Mesothelial cell of epicardium (in vitro differentiated cells): ENCODE results near the gene UPK1A. TPM values are rescaled to one million over a fixed set of nuclear protein-coding genes. Genes with fewer than 3 reads are reported as not detected.

Source experiments
- DNase-seq, 2 experiments: peaks; one replicate each; pipeline ENCODE4 v3.0.0; 2021; ENCODE audit warnings: low spot score in 2 of 2; ENCODE audit not compliant: unreplicated experiment in 2 of 2
- H3K27ac Mint-ChIP-seq: 2 replicates; pipeline ENCODE4 v1.8.0; 2021; ENCODE audit warnings: mixed read lengths
- H3K27me3 Mint-ChIP-seq: 2 replicates; pipeline ENCODE4 v1.8.0; 2021; ENCODE audit warnings: low read depth, mixed read lengths
- H3K36me3 Mint-ChIP-seq: 2 replicates; pipeline ENCODE4 v1.8.0; 2021; ENCODE audit warnings: mixed read lengths
- H3K4me1 Mint-ChIP-seq: 2 replicates; pipeline ENCODE4 v1.8.0; 2021; ENCODE audit warnings: mixed read lengths
- H3K4me3 Mint-ChIP-seq: 2 replicates; pipeline ENCODE4 v1.8.0; 2021; ENCODE audit warnings: mild to moderate bottlenecking, moderate library complexity, mixed read lengths
- H3K9me3 Mint-ChIP-seq: 2 replicates; pipeline ENCODE4 v1.8.0; 2021; ENCODE audit warnings: mixed read lengths
- total RNA-seq: library from RNA; stranded (reverse); gene quantifications from 3 replicates; pipeline ENCODE4 v1.2.1, GENCODE V29; 2021
- TF ChIP-seq, protein P1 (sequence below): fragments of 200-600 bp; sonication (generic); IDR thresholded peaks from one replicate; pipeline ENCODE4 v1.5.0; 2021; ENCODE audit warnings: antibody characterized with exemption; ENCODE audit not compliant: unreplicated experiment

Gene UPK1A
- total RNA-seq, 1 donor from 2014 or later: 2.0 TPM

DNA sequence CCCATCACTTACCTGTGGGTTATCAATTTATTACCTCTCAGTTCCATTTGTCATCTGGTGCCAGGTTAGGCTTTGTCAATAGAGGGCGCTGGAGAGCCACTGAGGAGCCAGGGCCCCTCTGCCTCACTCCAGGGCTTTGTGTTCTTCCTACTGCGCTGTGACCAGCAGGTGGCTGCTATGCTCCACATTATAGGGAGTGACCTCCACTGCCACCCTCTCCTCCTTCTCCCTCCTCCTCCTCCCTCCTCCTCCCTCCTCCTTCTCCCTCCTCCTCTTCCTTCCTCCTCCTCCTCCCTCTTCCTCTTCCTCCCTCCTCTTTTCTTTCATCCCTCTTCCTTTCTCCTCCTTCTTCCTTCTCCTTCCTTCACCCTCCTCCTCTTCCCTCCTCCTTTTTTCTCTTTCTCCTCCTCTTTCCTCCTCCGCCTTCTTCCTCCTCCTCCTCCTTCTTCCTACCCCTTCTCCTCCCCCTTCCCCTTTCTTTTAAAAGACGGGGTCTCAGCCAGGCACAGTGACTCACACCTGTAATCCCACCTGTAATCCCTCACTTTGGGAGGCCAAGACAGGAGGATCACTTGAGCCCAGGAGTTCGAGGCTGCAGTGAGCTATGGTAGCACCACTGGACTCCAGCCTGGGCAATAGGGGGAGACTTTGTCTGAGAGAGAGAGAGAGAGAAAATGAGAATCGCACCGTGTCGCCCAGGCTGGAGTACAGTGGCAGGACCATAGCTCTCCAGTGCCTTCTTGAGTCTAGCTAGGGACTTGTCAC is 27.7 kb downstream of the UPK1A start:
- Mint-ChIP-seq H3K27me3 (no peaks in the 10 kb centered on the region), H3K4me3 (no peak overlapping the region), H3K9me3 (no peaks in the 10 kb centered on the region), H3K27ac (no peak overlapping the region), H3K36me3 (no peaks in the 10 kb centered on the region), H3K4me1 (peaks cover 11% of the 10 kb centered on the region)
- DNase-seq: peak; percentile 64 to 86
- TF ChIP-seq, protein P1, sequence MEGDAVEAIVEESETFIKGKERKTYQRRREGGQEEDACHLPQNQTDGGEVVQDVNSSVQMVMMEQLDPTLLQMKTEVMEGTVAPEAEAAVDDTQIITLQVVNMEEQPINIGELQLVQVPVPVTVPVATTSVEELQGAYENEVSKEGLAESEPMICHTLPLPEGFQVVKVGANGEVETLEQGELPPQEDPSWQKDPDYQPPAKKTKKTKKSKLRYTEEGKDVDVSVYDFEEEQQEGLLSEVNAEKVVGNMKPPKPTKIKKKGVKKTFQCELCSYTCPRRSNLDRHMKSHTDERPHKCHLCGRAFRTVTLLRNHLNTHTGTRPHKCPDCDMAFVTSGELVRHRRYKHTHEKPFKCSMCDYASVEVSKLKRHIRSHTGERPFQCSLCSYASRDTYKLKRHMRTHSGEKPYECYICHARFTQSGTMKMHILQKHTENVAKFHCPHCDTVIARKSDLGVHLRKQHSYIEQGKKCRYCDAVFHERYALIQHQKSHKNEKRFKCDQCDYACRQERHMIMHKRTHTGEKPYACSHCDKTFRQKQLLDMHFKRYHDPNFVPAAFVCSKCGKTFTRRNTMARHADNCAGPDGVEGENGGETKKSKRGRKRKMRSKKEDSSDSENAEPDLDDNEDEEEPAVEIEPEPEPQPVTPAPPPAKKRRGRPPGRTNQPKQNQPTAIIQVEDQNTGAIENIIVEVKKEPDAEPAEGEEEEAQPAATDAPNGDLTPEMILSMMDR: peak; percentile 68

DNA sequence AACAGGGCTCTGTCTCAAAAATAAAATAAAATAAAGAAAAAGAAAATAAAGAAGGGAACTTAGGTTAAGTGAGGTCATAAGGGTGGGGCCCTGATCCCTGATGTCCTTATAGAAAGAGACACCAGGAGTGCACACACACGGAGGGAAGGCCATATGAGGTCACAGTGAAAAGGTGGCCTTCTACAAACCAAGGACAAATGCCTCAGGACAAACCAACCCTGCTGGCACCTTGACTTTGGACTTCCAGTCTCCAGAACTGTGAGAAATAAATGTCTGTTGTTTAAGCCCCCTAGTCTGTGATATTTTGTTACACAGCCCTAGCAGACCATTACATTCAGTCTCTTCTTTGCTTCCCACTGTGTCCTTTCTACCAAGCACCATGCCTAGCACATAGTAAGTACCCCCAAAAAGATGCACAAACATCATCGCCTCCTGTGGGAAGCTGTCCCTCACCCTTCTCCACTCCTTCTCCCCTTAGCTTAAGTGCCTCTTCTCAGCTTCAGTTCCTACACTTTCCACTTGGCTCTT is 29.6 kb downstream of the UPK1A start:
- TF ChIP-seq, protein P1: no peak
- Mint-ChIP-seq H3K9me3 (no peaks in the 10 kb centered on the region), H3K36me3 (no peaks in the 10 kb centered on the region), H3K27me3 (no peaks in the 10 kb centered on the region), H3K4me1 (peaks cover 5% of the 10 kb centered on the region), H3K27ac (no peak overlapping the region), H3K4me3 (no peak overlapping the region)
- no peak for DNase-seq

DNA sequence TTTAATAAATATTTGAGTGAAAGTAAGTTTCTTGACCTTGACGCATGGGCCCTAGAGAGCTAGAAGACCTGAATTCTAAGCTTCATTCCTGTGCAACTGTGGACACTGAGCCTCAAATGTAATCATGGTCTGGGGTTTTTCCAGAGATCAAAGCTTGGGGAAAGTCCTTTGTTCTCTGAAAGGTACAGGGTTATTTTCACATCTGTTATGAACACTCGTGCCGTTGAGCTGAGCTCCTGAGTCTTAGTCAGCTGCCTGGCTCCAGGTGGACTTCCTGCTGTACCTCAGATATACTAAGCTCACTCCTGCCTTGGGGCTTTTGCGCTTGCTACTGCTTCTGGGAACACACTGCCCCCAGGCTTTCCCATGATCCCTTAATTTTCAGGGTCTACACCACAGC is 30.5 kb downstream of the UPK1A start:
- H3K4me1 Mint-ChIP-seq: peaks cover 5% of the 10 kb centered on the region
- H3K27ac Mint-ChIP-seq: no peak overlapping the region
- H3K36me3 Mint-ChIP-seq: no peaks in the 10 kb centered on the region
- DNase-seq: no peak
- no peak overlapping the region for H3K4me3 Mint-ChIP-seq
- no peaks in the 10 kb centered on the region for H3K27me3 Mint-ChIP-seq
- TF ChIP-seq, protein P1: no peak
- H3K9me3 Mint-ChIP-seq: no peaks in the 10 kb centered on the region

DNA sequence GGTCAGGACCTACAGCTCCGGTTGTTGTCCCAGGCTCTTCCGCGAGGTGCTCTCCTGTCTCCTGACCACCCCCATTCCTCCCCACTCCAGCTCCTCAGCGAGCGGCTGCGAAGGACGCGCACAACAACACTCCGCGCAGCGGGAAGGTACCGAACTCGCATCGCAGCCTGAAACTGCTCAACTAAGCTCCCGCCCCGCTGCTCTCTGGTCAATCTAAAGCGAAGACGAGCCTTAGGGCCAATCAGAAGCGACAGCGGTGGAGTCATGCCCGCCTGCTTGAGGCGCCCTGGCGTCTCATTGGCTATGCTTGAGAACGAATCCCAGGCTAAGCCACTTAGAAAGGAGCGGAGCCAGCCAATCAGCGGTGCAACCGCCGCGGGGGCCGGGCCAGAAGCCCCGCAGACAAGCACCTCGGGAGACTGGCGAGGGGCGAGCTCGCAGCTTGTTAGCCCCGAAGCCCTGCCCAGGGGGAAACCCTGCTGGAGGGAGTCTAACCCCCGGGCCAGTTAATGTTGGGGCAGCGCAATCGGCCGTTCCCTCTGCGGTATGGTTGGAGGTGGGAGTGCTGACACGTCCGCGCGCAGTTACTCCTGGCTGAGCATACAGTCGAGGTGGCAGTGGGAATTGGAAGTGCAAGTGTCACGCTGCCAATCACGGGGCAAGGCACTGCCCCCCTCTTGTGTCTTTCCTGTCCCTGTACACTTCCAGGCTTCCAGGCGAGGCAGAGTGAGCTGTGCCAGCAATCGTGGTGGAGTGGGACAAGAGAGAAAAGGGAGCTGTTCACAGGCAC is 36.1 kb downstream of the UPK1A start:
- TF ChIP-seq, protein P1: no peak
- H3K9me3 Mint-ChIP-seq: no peaks in the 10 kb centered on the region
- peaks cover 5% of the 10 kb centered on the region for H3K4me1 Mint-ChIP-seq
- H3K27ac Mint-ChIP-seq: peak overlapping the region; percentile 89
- H3K4me3 Mint-ChIP-seq: peak overlapping the region; percentile 91
- peak; percentile 88 to 89 for DNase-seq
- H3K27me3 Mint-ChIP-seq: peaks cover 13% of the 10 kb centered on the region
- H3K36me3 Mint-ChIP-seq: no peaks in the 10 kb centered on the region

DNA sequence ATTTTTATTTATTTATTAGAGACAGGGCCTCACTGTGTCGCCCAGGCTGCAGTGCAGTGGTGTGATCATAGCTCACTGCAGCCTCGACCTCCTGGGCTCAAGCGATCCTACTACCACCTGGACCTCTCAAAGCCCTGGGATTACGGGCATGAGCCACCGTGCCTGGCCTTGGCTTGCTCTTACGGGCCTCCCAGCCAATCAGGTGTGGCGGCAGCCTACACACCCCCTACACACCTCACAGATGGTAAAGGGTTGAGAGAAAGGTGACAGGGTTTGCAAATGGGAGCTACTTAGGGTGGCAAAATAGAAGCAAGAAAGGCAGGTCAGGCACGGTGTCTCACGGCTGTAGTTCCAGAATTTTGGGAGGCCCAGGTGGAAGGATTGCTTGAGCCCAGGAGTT is 37.0 kb downstream of the UPK1A start:
- H3K27ac Mint-ChIP-seq: no peak overlapping the region
- H3K9me3 Mint-ChIP-seq: no peaks in the 10 kb centered on the region
- peaks cover 5% of the 10 kb centered on the region for H3K4me1 Mint-ChIP-seq
- no peak overlapping the region for H3K4me3 Mint-ChIP-seq
- H3K36me3 Mint-ChIP-seq: no peaks in the 10 kb centered on the region
- peaks cover 13% of the 10 kb centered on the region for H3K27me3 Mint-ChIP-seq
- no peak for DNase-seq
- TF ChIP-seq, protein P1: no peak
